ENCODE measurements around the gene ADAT3. TPM values are rescaled to one million over a fixed set of nuclear protein-coding genes. Genes with fewer than 3 reads are reported as not detected.

Gene ADAT3
- total RNA-seq, 1 experiment from 2014 or later: 12.6 TPM

GRCh38 chr19:1913781-1914577 lies 8.8 kb downstream of the ADAT3 start:
- no peaks in the 10 kb centered on the region for H3K27me3 Mint-ChIP-seq (ENCODE audit: insufficient read depth, unreplicated experiment)
- H3K4me1 Mint-ChIP-seq (ENCODE audit: low read depth, unreplicated experiment): no peaks in the 10 kb centered on the region
- Histone ChIP-seq H3K27me3 (replicated peaks; ENCODE audit: control insufficient read depth, insufficient read depth, low read length) (no peaks in the 10 kb centered on the region), H3K9me3 (no peaks in the 10 kb centered on the region), H3K4me1 (no peaks in the 10 kb centered on the region), H3K4me3 (ENCODE audit: low read depth, low read length) (no peak overlapping the region), H3K36me3 (ENCODE audit: control insufficient read depth, insufficient read depth, low read length) (peaks cover 4% of the 10 kb centered on the region; the same call in 1 of the 2 replicates)
- H3K36me3 Mint-ChIP-seq (ENCODE audit: insufficient read depth, unreplicated experiment): peaks cover 45% of the 10 kb centered on the region
- ChIA-PET POLR2A (interaction anchor here (0.5 kb wide), 1 partner anchor 181 kb away, joined by 3 read pairs; no protein-coding TSS in a partner anchor), CTCF (no interaction called here)
- no peak overlapping the region for H3K27ac Mint-ChIP-seq (ENCODE audit: unreplicated experiment)
- H3K9me3 Mint-ChIP-seq (ENCODE audit: unreplicated experiment): no peaks in the 10 kb centered on the region
- no TSS peak for BruUV-seq (replicated peaks)
- intact Hi-C loops (cut with micrococcal nuclease; ENCODE audit: unreplicated experiment): no loop called here
- H3K4me3 Mint-ChIP-seq (ENCODE audit: unreplicated experiment): no peak overlapping the region
- DNase-seq: no peak
- TF ChIP-seq CTCF (IDR thresholded peaks at IDR 0.05; ENCODE audit: insufficient read depth in 1 of 2, low read depth in 1 of 2, low read length in 1 of 2, severe bottlenecking in 1 of 2, unreplicated experiment in 1 of 2): no peak

DNA sequence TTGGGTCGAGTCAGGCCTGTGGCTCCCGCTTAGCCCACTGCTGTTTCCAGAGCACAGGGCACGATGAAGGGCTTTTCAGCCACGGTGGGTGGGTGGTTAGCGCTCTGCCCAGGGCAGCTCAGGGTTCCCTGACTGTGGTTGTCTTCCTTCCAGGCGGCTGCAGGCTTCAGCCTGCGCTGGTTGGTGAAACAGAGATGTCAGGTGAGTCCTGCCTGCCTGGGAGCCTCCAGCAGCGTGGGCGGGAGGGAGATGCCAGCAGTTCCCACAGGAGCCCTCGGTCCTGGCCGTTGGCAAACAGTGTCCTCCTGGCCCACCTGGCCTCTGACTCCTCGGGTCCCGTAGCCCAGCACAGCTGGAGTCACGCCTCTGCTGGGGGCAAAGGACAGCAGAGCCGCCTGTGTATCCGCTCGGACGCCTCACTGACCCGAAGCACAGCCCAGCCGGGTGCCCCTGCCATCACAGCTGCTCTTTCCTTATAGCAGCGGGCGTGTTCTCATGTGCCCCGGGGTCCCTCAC lies 9.7 kb downstream of the ADAT3 start:
- Mint-ChIP-seq H3K36me3 (ENCODE audit: insufficient read depth, unreplicated experiment) (peaks cover 52% of the 10 kb centered on the region), H3K4me3 (ENCODE audit: unreplicated experiment) (no peak overlapping the region), H3K9me3 (ENCODE audit: unreplicated experiment) (no peaks in the 10 kb centered on the region), H3K27ac (ENCODE audit: unreplicated experiment) (no peak overlapping the region), H3K27me3 (ENCODE audit: insufficient read depth, unreplicated experiment) (no peaks in the 10 kb centered on the region), H3K4me1 (ENCODE audit: low read depth, unreplicated experiment) (no peaks in the 10 kb centered on the region)
- no peak for TF ChIP-seq CTCF (IDR thresholded peaks at IDR 0.05; ENCODE audit: insufficient read depth in 1 of 2, low read depth in 1 of 2, low read length in 1 of 2, severe bottlenecking in 1 of 2, unreplicated experiment in 1 of 2)
- Histone ChIP-seq H3K4me3 (ENCODE audit: low read depth, low read length) (no peak overlapping the region), H3K9me3 (no peaks in the 10 kb centered on the region), H3K27me3 (replicated peaks; ENCODE audit: control insufficient read depth, insufficient read depth, low read length) (no peaks in the 10 kb centered on the region), H3K4me1 (no peaks in the 10 kb centered on the region), H3K36me3 (ENCODE audit: control insufficient read depth, insufficient read depth, low read length) (peaks cover 4% of the 10 kb centered on the region; the same call in 1 of the 2 replicates)
- intact Hi-C loops (cut with micrococcal nuclease; ENCODE audit: unreplicated experiment): no loop called here
- DNase-seq: no peak
- no TSS peak for BruUV-seq (replicated peaks)
- POLR2A ChIA-PET: interaction anchor here (0.5 kb wide), 1 partner anchor 182 kb away, joined by 3 read pairs; no protein-coding TSS in a partner anchor
- CTCF ChIA-PET: no interaction called here

DNA sequence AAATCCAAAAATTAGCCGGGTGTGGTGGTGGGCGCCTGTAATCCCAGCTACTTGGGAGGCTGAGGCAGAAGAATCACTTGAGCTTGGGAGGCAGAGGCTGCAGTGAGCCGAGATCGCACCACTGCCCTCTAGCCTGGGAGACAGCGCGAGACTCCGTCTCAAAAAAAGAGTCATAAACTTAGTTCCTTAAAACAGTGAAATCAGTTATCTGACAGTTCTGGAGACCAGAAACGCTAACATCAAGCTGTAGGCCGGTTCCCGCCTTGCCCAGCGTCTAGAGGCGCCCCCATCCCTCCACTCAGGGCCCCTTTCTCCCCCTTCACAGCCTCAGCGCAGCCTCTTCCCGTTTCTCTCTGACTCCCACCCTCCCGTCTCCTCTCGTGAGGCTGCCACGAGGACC lies 11.9 kb downstream of the ADAT3 start:
- Histone ChIP-seq H3K9me3 (no peaks in the 10 kb centered on the region), H3K36me3 (ENCODE audit: control insufficient read depth, insufficient read depth, low read length) (peaks cover 4% of the 10 kb centered on the region; the same call in 1 of the 2 replicates), H3K4me3 (ENCODE audit: low read depth, low read length) (no peak overlapping the region), H3K4me1 (no peaks in the 10 kb centered on the region), H3K27me3 (replicated peaks; ENCODE audit: control insufficient read depth, insufficient read depth, low read length) (no peaks in the 10 kb centered on the region)
- H3K27ac Mint-ChIP-seq (ENCODE audit: unreplicated experiment): no peak overlapping the region
- H3K4me1 Mint-ChIP-seq (ENCODE audit: low read depth, unreplicated experiment): no peaks in the 10 kb centered on the region
- TF ChIP-seq CTCF (IDR thresholded peaks at IDR 0.05; ENCODE audit: insufficient read depth in 1 of 2, low read depth in 1 of 2, low read length in 1 of 2, severe bottlenecking in 1 of 2, unreplicated experiment in 1 of 2): no peak
- no peaks in the 10 kb centered on the region for H3K27me3 Mint-ChIP-seq (ENCODE audit: insufficient read depth, unreplicated experiment)
- no peak for DNase-seq
- ChIA-PET POLR2A (no interaction called here), CTCF (no interaction called here)
- peaks cover 62% of the 10 kb centered on the region for H3K36me3 Mint-ChIP-seq (ENCODE audit: insufficient read depth, unreplicated experiment)
- no peaks in the 10 kb centered on the region for H3K9me3 Mint-ChIP-seq (ENCODE audit: unreplicated experiment)
- intact Hi-C loops (cut with micrococcal nuclease; ENCODE audit: unreplicated experiment): no loop called here
- H3K4me3 Mint-ChIP-seq (ENCODE audit: unreplicated experiment): no peak overlapping the region
- BruUV-seq (replicated peaks): no TSS peak

All from Caco-2 (cell line).